ENCODE results near the gene ZNF282.

DNA sequence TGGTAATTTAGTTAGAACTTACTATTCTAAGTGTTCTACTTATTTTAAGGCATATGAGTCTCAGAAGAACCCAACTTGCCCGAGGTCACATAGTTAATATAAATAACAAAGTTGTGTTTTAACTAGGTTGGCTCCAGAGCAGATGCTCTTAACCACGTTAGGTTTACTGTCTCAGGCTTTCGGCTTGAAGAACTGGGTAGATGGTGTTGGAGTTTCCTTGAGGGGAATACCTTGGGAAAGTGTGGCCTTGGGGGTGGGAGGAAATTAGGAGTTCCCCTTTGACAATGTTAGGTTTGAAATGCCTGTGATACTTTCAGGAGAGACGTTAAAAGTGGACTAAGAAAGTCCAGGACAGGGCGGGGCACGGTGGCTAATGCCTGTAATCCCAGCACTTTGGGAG, 38.4 kb upstream of the ZNF282 start:
- TF ChIP-seq, protein P1, sequence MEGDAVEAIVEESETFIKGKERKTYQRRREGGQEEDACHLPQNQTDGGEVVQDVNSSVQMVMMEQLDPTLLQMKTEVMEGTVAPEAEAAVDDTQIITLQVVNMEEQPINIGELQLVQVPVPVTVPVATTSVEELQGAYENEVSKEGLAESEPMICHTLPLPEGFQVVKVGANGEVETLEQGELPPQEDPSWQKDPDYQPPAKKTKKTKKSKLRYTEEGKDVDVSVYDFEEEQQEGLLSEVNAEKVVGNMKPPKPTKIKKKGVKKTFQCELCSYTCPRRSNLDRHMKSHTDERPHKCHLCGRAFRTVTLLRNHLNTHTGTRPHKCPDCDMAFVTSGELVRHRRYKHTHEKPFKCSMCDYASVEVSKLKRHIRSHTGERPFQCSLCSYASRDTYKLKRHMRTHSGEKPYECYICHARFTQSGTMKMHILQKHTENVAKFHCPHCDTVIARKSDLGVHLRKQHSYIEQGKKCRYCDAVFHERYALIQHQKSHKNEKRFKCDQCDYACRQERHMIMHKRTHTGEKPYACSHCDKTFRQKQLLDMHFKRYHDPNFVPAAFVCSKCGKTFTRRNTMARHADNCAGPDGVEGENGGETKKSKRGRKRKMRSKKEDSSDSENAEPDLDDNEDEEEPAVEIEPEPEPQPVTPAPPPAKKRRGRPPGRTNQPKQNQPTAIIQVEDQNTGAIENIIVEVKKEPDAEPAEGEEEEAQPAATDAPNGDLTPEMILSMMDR (IDR thresholded peaks at IDR 0.05): no peak
- TF ChIP-seq POLR2A (IDR thresholded peaks at IDR 0.05): no peak
